Activated naive CD4-positive, alpha-beta T cell (primary cell): ENCODE data around the gene ZNF714.
A peak's percentile ranks its signal among the peaks of the same experiment; 100 is the strongest.
"Not testable (repeated sequence)": the region's sequence is repeated elsewhere in the genome, so short reads cannot be mapped to it uniquely, and the experiment has no call there.

Source experiments
- DNase-seq, 4 experiments: peaks; one replicate each; lab custom pipeline; 2025; lab: John Stamatoyannopoulos, UW

ZNF714 gene

DNA sequence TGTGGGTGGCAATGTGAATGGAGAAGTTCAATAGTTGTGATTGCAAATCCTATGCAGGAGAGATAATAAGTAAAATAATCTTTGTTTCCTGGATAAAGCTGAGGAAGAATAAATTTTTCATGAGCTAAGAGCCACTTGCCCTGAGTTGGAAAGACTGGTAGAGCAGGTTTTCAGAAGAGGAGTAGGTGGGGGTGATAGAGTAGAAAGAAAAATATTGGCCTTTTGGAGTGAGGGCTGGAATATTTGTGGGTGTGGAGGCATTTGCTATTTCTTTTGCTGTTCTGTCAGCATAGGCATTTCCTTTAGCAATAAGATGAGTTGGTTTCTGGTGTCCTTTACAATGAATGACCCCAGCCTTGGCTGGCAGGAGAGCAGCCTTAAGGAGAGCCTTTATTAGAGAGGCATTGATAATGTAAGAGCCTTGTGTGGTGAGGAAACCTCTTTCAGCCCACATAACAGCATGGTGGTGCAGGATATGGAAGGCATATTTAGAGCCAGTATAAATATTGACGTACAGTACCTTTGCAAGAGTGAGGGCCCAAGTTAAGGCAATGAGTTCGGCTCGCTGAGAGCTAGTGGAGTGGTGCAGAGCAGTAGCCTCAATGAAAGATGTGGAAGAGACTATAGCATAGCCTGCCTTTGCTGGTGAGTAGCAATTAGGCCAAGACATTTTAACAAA lies 48.2 kb downstream of the ZNF714 start:
- DNase-seq: no peak

DNA sequence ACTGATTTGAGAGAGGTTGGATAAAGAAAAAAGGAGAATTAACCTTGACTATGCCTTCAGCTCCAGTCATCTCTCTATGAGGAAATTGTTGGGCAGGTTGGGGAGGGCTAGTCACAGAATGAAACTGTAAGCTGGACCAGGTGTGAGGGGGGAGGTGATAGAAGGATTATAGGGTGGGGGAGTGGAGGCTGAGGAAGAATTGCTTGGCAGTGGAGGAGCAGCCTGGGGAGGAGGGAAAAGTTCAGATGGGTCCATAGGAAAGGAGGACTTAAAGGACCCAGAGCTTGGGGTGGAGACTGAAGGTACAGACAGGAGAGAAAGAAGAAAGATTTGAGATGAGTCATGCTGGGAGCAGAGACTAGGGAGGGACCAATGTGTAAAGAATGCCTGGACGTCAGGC lies 51.6 kb downstream of the ZNF714 start:
- DNase-seq: no peak

DNA sequence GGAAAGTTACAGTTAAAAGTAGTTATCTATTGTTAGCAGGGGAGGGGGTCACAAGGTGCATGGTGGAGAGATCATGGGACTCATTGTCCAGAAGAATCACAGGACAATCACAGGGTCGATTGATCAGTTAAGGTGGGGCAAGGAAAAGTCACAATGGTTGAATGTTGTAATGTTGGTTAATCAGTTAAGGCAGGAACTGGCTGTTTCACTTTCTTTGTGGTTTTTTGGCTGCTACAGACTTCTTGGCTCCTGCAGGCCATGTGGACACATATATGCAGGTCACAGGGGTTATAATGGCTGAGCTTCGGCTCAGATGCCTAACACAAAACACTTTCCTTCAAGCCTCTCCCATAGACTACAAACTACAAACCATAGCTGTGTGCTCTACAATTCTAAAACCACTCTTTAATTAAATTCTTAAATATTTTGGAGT lies 52.9 kb downstream of the ZNF714 start:
- no peak for DNase-seq

DNA sequence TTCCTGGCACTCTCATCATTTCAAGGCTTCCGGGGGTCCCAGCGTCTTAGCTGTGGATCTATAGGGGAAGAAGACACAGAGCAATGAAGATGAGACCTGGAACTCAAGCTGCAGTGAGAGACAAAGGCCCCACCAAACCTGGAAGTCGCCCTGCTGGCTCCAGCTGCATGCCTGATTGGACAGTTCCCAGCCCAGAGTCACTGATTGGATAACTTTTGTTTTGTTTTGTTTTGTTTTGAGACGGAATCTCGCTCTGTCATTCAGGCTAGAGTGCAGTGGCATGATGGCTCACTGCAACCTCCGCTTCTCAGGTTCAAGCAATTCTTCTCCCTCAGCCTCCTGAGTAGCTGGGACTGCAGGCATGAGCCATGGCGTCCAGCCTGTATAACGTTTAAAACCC lies 53.4 kb downstream of the ZNF714 start:
- DNase-seq: no peak

DNA sequence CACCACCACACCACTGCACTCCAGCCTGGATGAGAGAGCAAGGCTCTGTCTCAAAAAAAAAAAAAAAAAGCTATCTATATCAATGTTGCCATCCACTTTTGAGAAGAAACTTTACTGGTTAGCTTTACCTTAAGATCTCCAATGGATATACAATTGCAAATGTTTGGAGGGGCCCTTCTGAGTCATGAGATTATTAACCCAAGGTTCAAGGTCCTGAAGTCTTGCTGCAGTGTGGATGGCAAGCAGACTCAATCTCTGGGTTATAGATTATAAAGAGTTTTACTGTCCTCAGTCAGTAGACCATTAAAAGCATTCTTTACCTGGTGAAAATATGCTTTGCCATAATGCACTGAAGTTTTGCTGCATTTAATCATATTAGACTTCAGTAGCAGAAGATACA lies 56.1 kb downstream of the ZNF714 start:
- DNase-seq: no peak

DNA sequence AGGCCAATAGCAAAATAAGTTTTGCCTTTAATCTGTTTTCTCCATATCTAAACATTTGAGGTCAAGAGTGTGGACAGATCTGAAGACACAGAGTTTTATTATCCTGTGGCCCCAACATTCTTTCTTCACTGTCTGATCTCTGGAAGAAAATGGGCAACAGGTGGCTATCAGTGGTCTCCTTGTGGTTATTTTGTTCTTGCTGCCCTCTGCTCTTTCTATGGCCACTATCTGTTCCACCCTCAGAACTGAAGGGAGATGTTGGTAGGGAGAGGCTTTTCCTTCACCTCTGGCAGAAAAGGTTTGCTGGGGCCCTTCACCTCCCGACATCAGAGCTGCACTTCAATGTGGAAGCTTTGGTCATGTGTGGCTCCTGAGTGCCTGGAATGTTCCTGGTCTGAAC lies 59.0 kb downstream of the ZNF714 start:
- not testable (repeated sequence) for DNase-seq

DNA sequence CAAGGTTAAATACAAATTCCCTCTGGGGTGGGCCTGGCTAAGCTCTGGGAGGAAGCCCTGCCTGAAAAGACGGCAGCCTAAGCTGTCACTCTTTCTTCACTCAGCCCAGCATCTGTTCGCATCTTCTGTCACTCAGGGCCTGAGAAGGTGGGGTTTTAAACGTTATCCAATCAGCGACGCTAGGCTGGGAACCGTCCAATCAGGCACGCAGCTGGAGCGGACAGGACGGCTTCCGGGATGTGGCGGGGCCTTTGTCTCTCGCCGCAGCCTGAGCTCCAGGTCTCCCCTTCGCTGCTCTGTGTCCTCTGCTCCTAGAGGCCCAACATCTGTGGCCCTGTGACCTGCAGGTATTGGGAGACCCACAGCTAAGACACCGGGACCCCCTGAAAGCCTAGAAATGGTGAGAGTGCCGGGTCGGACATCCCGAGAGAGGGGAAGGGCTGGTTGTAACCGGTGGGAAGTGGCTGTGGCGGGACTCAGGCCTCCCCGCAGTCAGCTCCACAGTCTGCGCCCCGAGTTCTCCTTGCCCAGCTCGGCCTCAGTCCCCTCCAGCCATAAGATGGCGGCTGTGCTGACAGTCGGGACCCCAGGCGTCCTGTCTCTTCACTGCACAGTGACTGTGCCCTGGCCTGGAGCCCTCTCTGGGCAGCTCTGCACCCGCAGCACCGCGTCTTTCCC lies 59.9 kb downstream of the ZNF714 start, which contains the start of gene ZNF431:
Gene ZNF431 (plus strand): TSS at position 254 of the 678 bp plus-strand sequence. CDS start 144 bp downstream, at position 398.
- peak; percentile 57 to 77 (median 68) for DNase-seq

DNA sequence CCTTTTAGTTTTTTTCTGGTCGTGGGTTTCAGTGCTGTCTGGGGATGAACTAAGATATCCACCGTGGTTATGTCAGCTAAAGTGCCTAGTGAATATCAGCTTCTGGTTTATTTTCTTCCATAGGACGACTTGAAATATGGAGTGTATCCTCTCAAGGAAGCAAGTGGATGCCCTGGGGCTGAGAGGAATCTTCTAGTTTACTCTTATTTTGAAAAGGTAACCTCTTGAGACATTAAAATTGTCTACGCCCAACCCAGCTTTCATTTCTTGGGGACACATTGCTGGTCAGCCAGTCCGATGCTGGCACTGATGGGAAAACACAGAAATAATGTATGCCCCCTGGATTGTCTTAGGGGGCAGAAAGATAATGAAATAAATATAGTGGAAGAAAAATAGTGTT lies 61.4 kb downstream of the ZNF714 start:
- DNase-seq: no peak

DNA sequence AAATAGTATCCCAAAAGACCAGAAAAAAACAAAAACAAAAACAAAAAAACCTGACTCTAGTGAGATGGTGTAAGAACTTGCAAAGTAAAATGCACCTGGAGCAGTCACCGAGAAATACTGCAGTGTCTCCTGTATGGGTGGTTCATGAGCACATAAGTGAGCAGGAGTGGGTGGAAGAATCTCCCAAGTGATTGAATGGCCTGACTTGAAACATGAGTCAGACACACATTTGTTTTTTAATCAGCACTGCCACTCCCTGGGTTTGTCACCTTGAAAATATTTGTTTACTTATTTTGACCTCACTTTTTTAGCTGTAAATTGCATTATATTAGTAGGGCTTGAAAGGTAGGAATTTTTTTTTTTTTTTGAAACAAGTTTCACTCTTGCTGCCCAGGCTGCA lies 61.9 kb downstream of the ZNF714 start:
- DNase-seq: no peak

DNA sequence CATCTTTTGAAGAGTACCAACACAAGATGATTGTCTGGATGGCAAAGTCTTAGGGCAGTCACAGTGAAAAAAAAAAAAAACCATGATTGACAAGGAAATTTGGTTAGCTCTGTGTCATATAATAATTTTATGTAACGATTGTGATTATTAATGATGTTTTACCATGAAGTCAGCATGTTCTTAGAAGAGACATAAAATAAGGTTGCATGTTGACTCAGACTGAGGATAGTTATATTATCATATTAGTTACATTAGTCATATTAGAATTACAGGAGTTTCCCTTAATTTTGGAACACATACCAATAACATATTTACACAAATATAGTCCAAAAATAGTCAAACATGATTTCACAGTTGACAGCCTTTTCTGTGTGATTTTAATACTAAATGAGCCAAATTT lies 65.5 kb downstream of the ZNF714 start:
- DNase-seq: no peak

DNA sequence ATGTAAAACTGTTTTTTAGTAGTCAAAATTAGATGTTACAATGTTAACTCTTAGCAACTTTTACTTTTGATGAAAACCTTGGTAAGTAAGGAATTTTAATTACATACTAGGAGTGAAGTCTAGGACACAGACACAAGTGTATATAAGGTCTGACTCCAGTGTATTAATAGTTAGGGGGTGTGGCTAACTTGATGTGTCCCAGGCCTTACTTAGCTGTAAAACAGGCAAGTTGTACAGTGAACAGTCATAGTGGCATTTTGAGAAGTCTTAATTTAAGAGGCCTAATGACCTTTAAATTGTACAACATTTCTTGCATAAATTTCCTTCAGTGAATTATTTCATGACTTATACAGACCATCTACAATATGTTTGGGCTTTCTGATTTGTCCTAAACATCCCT lies 66.7 kb downstream of the ZNF714 start:
- no peak for DNase-seq

DNA sequence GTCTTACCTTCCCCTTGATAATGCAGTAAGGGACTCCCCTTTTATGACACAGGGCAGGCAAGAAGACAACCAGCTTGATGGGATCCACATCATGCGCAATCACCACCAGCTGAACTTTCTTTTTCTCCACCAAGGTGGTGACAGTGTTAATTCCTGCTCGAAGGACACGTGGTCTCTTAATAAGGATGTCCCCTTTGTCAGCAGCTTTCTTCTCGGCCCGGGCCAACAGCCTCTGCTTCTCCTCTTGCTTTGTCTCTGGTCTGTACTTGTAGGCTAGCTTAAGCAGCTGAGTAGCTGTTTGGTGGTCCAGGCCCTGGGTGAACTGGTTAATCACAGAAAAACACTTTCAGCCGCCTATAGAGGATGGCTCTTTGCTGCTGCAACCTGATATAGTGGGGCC lies 67.9 kb downstream of the ZNF714 start:
- no peak for DNase-seq

DNA sequence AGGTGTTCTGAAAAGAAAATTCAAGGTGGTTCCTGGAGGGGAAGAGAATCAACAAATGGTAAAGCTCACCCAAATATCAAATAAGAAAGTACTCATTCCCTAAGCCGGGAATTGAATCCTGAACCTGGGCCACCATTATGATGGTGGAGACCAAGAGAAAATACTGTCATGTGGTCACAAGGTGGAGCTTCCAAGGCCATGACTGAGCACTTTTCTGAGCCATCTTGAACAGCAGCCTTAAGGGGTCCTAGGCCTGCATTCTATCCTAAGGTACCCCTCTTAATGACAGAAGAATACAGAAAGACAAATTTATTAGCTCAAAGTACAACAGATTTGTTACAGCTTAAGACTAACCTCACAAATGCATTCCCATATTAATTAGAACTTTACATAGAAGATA lies 69.5 kb downstream of the ZNF714 start:
- DNase-seq: no peak

DNA sequence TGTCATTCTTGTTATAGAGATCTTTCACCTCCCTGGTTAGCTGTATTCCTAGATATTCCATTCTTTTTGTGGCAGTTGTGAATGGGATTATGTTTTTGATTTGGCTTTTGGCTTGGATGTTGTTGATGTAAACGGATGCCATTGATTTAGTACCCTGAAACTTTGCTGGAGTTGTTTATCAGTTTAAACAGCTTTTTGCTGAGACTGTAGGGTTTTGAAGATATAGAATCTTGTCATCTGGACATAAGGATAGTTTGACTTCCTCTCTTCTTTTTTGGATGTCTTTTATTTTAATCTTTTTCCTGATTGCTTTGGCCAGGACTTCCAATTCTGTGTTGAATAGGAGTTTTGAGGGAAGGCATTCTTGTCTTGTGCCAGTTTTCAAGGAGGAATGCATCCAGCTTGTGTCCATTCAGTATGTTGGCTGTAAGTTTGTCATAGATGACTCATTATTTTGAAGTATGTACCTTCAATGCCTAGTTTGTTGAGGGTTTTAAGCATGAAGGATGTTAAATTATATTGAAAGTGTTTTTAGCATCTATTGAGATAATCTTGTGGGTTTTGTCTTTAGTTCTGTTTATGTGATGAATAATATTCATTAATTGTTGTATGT lies 76.6 kb downstream of the ZNF714 start:
- no peak for DNase-seq

DNA sequence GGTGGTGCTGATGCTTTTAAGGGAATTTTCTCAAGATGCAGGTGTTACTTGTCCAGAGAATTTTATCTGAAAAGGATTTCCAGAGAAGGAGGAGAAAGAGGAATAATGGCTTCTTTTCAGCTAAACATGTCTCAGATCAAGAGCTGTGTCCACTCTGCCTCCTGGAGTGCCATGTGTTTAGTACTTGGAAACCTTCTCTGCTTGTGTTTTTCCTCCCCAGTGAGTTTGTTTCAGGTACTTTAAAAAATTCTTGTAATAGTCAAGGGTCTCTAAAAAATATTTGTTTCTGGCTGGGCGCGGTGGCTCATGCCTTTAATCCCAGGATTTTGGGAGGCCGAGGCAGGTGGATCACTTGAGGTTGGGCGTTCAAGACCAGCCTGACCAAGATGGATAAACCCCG lies 82.5 kb downstream of the ZNF714 start:
- DNase-seq: no peak

DNA sequence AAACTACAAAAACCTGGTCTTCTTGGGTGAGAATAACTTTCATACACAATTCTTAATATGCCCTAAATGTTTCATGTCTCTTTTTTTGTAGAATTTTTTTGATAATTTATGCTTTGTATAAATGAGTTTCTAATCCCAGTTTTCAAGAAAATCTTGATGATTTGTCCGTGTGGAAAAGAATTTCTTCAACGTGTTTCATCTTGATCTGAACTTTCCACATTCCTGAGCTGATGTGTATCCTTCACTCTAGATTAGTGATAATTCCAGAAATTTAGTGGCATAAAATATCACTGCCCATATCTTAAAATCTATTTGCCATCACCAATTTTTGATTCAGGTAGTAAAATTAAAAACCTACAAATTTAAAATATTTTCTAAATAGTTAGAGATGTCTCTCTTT lies 84.4 kb downstream of the ZNF714 start:
- DNase-seq: no peak
